Left renal cortex interstitium (tissue), 4 donors: ENCODE results near the gene INCA1. TPM values are rescaled to one million over a fixed set of nuclear protein-coding genes. Genes with fewer than 3 reads are reported as not detected.

Experiments
- DNase-seq, 4 donors: peaks; one replicate each; pipeline ENCODE4 v3.0.0-alpha.2; 2013; ENCODE audit warnings: low read depth in 4 of 4, low spot score in 2 of 4, missing footprints in 1 of 4
- polyA plus RNA-seq, 4 donors: library from polyadenylated mRNA; unstranded; fragments of 120-200 nt; gene quantifications; one replicate each; pipeline ENCODE4 v1.2.1, GENCODE V29; 2013; ENCODE audit not compliant: insufficient read length in 4 of 4

Gene INCA1
- polyA plus RNA-seq, 4 donors, result 6.4 to 9.9 (median 8.5) TPM

- no peak for DNase-seq
Observed at GRCh38 chr17:5014357-5014756, 17.0 kb upstream of the INCA1 start.

GRCh38 chr17:5011928-5012327, 14.6 kb upstream of the INCA1 start:
- DNase-seq, result no peak

- DNase-seq, result no peak
Observed at GRCh38 chr17:5003214-5003867, 6.0 kb upstream of the INCA1 start.

GRCh38 chr17:5002121-5002788, 4.9 kb upstream of the INCA1 start:
- DNase-seq, result no peak

- DNase-seq, result no peak
Observed at GRCh38 chr17:5000237-5000639, 2.9 kb upstream of the INCA1 start.

GRCh38 chr17:4999430-5000093, 2.2 kb upstream of the INCA1 start:
- DNase-seq, result no peak

GRCh38 chr17:4998732-4999429, 1.6 kb upstream of the INCA1 start:
- no peak for DNase-seq

- DNase-seq, result peak in 1 of 4 donors; percentile 24
Observed at GRCh38 chr17:4998027-4998731, 857 bp upstream of the INCA1 start.

GRCh38 chr17:4994081-4994595, 3.2 kb downstream of the INCA1 start:
- DNase-seq, result no peak

GRCh38 chr17:4987767-4988567, 9.4 kb downstream of the INCA1 start:
- no peak for DNase-seq

GRCh38 chr17:4986951-4987766, 10.2 kb downstream of the INCA1 start, which contains the start of gene CAMTA2:
Gene CAMTA2, minus strand, starts transcription at chr17:4987675. Its CDS starts 1,453 bp downstream, at chr17:4986222.
- DNase-seq, result no peak

- no peak for DNase-seq
Observed at GRCh38 chr17:4986403-4986802, 10.9 kb downstream of the INCA1 start.

GRCh38 chr17:4982305-4982704, 15.0 kb downstream of the INCA1 start:
- DNase-seq, result no peak

- no peak for DNase-seq
Observed at GRCh38 chr17:4980644-4981216, 16.6 kb downstream of the INCA1 start.

- no peak for DNase-seq
Observed at GRCh38 chr17:4978726-4979125, 18.6 kb downstream of the INCA1 start.

GRCh38 chr17:4974115-4974670, 23.1 kb downstream of the INCA1 start:
- DNase-seq, result no peak

GRCh38 chr17:4973256-4974114, 23.8 kb downstream of the INCA1 start:
- DNase-seq, result no peak
